ENCODE measurements around the gene G3BP2.
A peak's percentile ranks its signal among the peaks of the same experiment; 100 is the strongest.
"Not testable (repeated sequence)": the region's sequence is repeated elsewhere in the genome, so short reads cannot be mapped to it uniquely, and the experiment has no call there.

Gene G3BP2

GRCh38 chr4:75673959-75674328, 733 bp upstream of the G3BP2 start:
- DNase-seq (no peak), ATAC-seq (replicated peaks) (no peak)
- Mint-ChIP-seq H3K27ac (peak overlapping the region; percentile 99), H3K4me1 (ENCODE audit: low read depth in 2 of 2) (peaks cover 29 to 32% of the 10 kb centered on the region in 2 donors), H3K4me3 (peak overlapping the region; percentile 100), H3K9me3 (no peaks in the 10 kb centered on the region), H3K27me3 (no peaks in the 10 kb centered on the region), H3K36me3 (ENCODE audit: insufficient read depth) (peaks cover 33% of the 10 kb centered on the region)

- Mint-ChIP-seq H3K9me3 (no peaks in the 10 kb centered on the region), H3K4me1 (ENCODE audit: low read depth in 2 of 2) (peaks cover 43% of the 10 kb centered on the region in 2 donors), H3K36me3 (ENCODE audit: insufficient read depth) (peaks cover 33% of the 10 kb centered on the region), H3K27me3 (no peaks in the 10 kb centered on the region), H3K27ac (peak overlapping the region; percentile 99), H3K4me3 (peak overlapping the region; percentile 100)
- peak; percentile 23 for ATAC-seq (replicated peaks)
- peak; percentile 79 for DNase-seq
Observed at GRCh38 chr4:75672461-75673026, 667 bp downstream of the G3BP2 start.

- DNase-seq: no peak
Observed at GRCh38 chr4:75671802-75672421, 1.3 kb downstream of the G3BP2 start.

GRCh38 chr4:75668596-75668995, 4.6 kb downstream of the G3BP2 start:
- H3K36me3 Mint-ChIP-seq (ENCODE audit: insufficient read depth): peaks cover 52% of the 10 kb centered on the region
- peak overlapping the region; percentile 2 to 14 for H3K27ac Mint-ChIP-seq
- no peaks in the 10 kb centered on the region for H3K27me3 Mint-ChIP-seq
- H3K4me3 Mint-ChIP-seq: peak overlapping the region; percentile 20 to 100
- H3K4me1 Mint-ChIP-seq (ENCODE audit: low read depth in 2 of 2): peaks cover 58 to 62% of the 10 kb centered on the region in 2 donors
- H3K9me3 Mint-ChIP-seq: no peaks in the 10 kb centered on the region
- no peak for DNase-seq
- no peak for ATAC-seq (replicated peaks)

More at GRCh38 chr4:75671802-75672421, 1.3 kb downstream of the G3BP2 start:
- no peak for ATAC-seq (replicated peaks)
- no peaks in the 10 kb centered on the region for H3K27me3 Mint-ChIP-seq
- peaks cover 35% of the 10 kb centered on the region for H3K36me3 Mint-ChIP-seq (ENCODE audit: insufficient read depth)
- peaks cover 48 to 49% of the 10 kb centered on the region in 2 donors for H3K4me1 Mint-ChIP-seq (ENCODE audit: low read depth in 2 of 2)
- H3K4me3 Mint-ChIP-seq: peak overlapping the region; percentile 100
- H3K27ac Mint-ChIP-seq: peak overlapping the region; percentile 99
- H3K9me3 Mint-ChIP-seq: no peaks in the 10 kb centered on the region

GRCh38 chr4:75667636-75668035, 5.6 kb downstream of the G3BP2 start:
- not testable (repeated sequence) for ATAC-seq (replicated peaks); DNase-seq; H3K9me3 Mint-ChIP-seq; H3K27me3 Mint-ChIP-seq
- peaks cover 58 to 63% of the 10 kb centered on the region in 2 donors for H3K4me1 Mint-ChIP-seq (ENCODE audit: low read depth in 2 of 2)
- peaks cover 50% of the 10 kb centered on the region for H3K36me3 Mint-ChIP-seq (ENCODE audit: insufficient read depth)
- H3K4me3 Mint-ChIP-seq: peak overlapping the region; percentile 20 to 100
- H3K27ac Mint-ChIP-seq: peak overlapping the region in 1 of 2 donors; percentile 79

GRCh38 chr4:75666299-75666698, 6.9 kb downstream of the G3BP2 start:
- DNase-seq (no peak), ATAC-seq (replicated peaks) (no peak)
- Mint-ChIP-seq H3K36me3 (ENCODE audit: insufficient read depth) (peaks cover 50% of the 10 kb centered on the region), H3K27me3 (no peaks in the 10 kb centered on the region), H3K9me3 (no peaks in the 10 kb centered on the region), H3K4me3 (peak overlapping the region; percentile 20 to 100), H3K27ac (peak overlapping the region; percentile 39 to 69), H3K4me1 (ENCODE audit: low read depth in 2 of 2) (peaks cover 54 to 60% of the 10 kb centered on the region in 2 donors)

GRCh38 chr4:75664604-75665003, 8.6 kb downstream of the G3BP2 start:
- ATAC-seq (replicated peaks); DNase-seq; H3K27me3 Mint-ChIP-seq; H3K9me3 Mint-ChIP-seq; H3K4me3 Mint-ChIP-seq: not testable (repeated sequence)
- Mint-ChIP-seq H3K27ac (peak overlapping the region; percentile 42 to 69), H3K36me3 (ENCODE audit: insufficient read depth) (peaks cover 60% of the 10 kb centered on the region), H3K4me1 (ENCODE audit: low read depth in 2 of 2) (peaks cover 45 to 59% of the 10 kb centered on the region in 2 donors)

GRCh38 chr4:75662626-75663025, 10.6 kb downstream of the G3BP2 start:
- H3K4me3 Mint-ChIP-seq: no peak overlapping the region
- no peak overlapping the region for H3K27ac Mint-ChIP-seq
- H3K36me3 Mint-ChIP-seq (ENCODE audit: insufficient read depth): peaks cover 80% of the 10 kb centered on the region
- ATAC-seq (replicated peaks): no peak
- DNase-seq: no peak
- peaks cover 35 to 46% of the 10 kb centered on the region in 2 donors for H3K4me1 Mint-ChIP-seq (ENCODE audit: low read depth in 2 of 2)
- no peaks in the 10 kb centered on the region for H3K27me3 Mint-ChIP-seq
- H3K9me3 Mint-ChIP-seq: no peaks in the 10 kb centered on the region

- Mint-ChIP-seq H3K4me3 (no peak overlapping the region), H3K36me3 (ENCODE audit: insufficient read depth) (peaks cover 90% of the 10 kb centered on the region), H3K27ac (no peak overlapping the region), H3K9me3 (no peaks in the 10 kb centered on the region), H3K4me1 (ENCODE audit: low read depth in 2 of 2) (peaks cover 23 to 38% of the 10 kb centered on the region in 2 donors), H3K27me3 (no peaks in the 10 kb centered on the region)
- DNase-seq (no peak), ATAC-seq (replicated peaks) (no peak)
Observed at GRCh38 chr4:75660491-75660890, 12.7 kb downstream of the G3BP2 start.

- H3K4me3 Mint-ChIP-seq: no peak overlapping the region
- H3K27me3 Mint-ChIP-seq: no peaks in the 10 kb centered on the region
- H3K9me3 Mint-ChIP-seq: no peaks in the 10 kb centered on the region
- H3K4me1 Mint-ChIP-seq (ENCODE audit: low read depth in 2 of 2): peaks cover 21 to 37% of the 10 kb centered on the region in 2 donors
- H3K27ac Mint-ChIP-seq: peak overlapping the region in 1 of 2 donors; percentile 75
- peaks cover 91% of the 10 kb centered on the region for H3K36me3 Mint-ChIP-seq (ENCODE audit: insufficient read depth)
- DNase-seq (no peak), ATAC-seq (replicated peaks) (no peak)
Observed at GRCh38 chr4:75659512-75660031, 13.6 kb downstream of the G3BP2 start.

GRCh38 chr4:75658876-75659275, 14.3 kb downstream of the G3BP2 start:
- peaks cover 24 to 43% of the 10 kb centered on the region in 2 donors for H3K4me1 Mint-ChIP-seq (ENCODE audit: low read depth in 2 of 2)

GRCh38 chr4:75655562-75655961, 17.6 kb downstream of the G3BP2 start:
- Mint-ChIP-seq H3K36me3 (ENCODE audit: insufficient read depth) (peaks cover 100% of the 10 kb centered on the region), H3K27ac (peak overlapping the region; percentile 62 to 75), H3K27me3 (no peaks in the 10 kb centered on the region), H3K4me3 (peak overlapping the region; percentile 17 to 28), H3K9me3 (no peaks in the 10 kb centered on the region), H3K4me1 (ENCODE audit: low read depth in 2 of 2) (peaks cover 19 to 35% of the 10 kb centered on the region in 2 donors)
- ATAC-seq (replicated peaks) (peak; percentile 83), DNase-seq (no peak)

More at GRCh38 chr4:75658876-75659275, 14.3 kb downstream of the G3BP2 start:
- no peak for DNase-seq
- H3K36me3 Mint-ChIP-seq (ENCODE audit: insufficient read depth): peaks cover 96% of the 10 kb centered on the region
- peak overlapping the region; percentile 75 to 85 for H3K27ac Mint-ChIP-seq
- H3K27me3 Mint-ChIP-seq: no peaks in the 10 kb centered on the region
- no peak overlapping the region for H3K4me3 Mint-ChIP-seq
- no peak for ATAC-seq (replicated peaks)
- no peaks in the 10 kb centered on the region for H3K9me3 Mint-ChIP-seq

GRCh38 chr4:75654905-75655304, 18.3 kb downstream of the G3BP2 start:
- no peak overlapping the region for H3K4me3 Mint-ChIP-seq
- H3K4me1 Mint-ChIP-seq (ENCODE audit: low read depth in 2 of 2): peaks cover 19 to 32% of the 10 kb centered on the region in 2 donors
- ATAC-seq (replicated peaks): peak; percentile 60
- no peaks in the 10 kb centered on the region for H3K27me3 Mint-ChIP-seq
- H3K36me3 Mint-ChIP-seq (ENCODE audit: insufficient read depth): peaks cover 100% of the 10 kb centered on the region
- H3K9me3 Mint-ChIP-seq: no peaks in the 10 kb centered on the region
- peak overlapping the region; percentile 32 to 75 for H3K27ac Mint-ChIP-seq
- no peak for DNase-seq

Measured in effector memory CD8-positive, alpha-beta T cell (primary cell).